Measurements from ENCODE around the gene EAF1. TPM values are rescaled to one million over a fixed set of nuclear protein-coding genes. Genes with fewer than 3 reads are reported as not detected.

Gene EAF1
- total RNA-seq, 1 donor from 2014 or later: 25.6 TPM

- no peaks in the 10 kb centered on the region for H3K4me1 ChIP-seq
- H3K27me3 ChIP-seq (ENCODE audit: low read depth): no peaks in the 10 kb centered on the region
- TF ChIP-seq CTCF (IDR thresholded peaks at IDR 0.05): no peak
- no peak for DNase-seq
- no peak overlapping the region for H3K4me3 ChIP-seq
- no peaks in the 10 kb centered on the region for H3K36me3 ChIP-seq
- intact Hi-C loops (cut with DNase I): no loop called here
- no peak overlapping the region for H3K27ac ChIP-seq
- no peaks in the 10 kb centered on the region for H3K9me3 ChIP-seq
- ATAC-seq: no peak
Measured at GRCh38 chr3:15458212-15458780, 30.9 kb downstream of the EAF1 start.

- no peak for ATAC-seq
- intact Hi-C loops (cut with DNase I): no loop called here
- DNase-seq: no peak
Measured at GRCh38 chr3:15460891-15461531, 33.6 kb downstream of the EAF1 start.

GRCh38 chr3:15462451-15462850 lies 35.1 kb downstream of the EAF1 start:
- Histone ChIP-seq H3K36me3 (no peaks in the 10 kb centered on the region), H3K4me1 (no peaks in the 10 kb centered on the region), H3K9me3 (no peaks in the 10 kb centered on the region), H3K27me3 (ENCODE audit: low read depth) (no peaks in the 10 kb centered on the region), H3K27ac (no peak overlapping the region), H3K4me3 (no peak overlapping the region)
- intact Hi-C loops (cut with DNase I): no loop called here
- DNase-seq (no peak), ATAC-seq (no peak)
- TF ChIP-seq CTCF (IDR thresholded peaks at IDR 0.05): no peak

More at GRCh38 chr3:15460891-15461531, 33.6 kb downstream of the EAF1 start:
- no peak overlapping the region for H3K4me3 ChIP-seq
- H3K36me3 ChIP-seq: no peaks in the 10 kb centered on the region
- no peaks in the 10 kb centered on the region for H3K9me3 ChIP-seq
- no peaks in the 10 kb centered on the region for H3K27me3 ChIP-seq (ENCODE audit: low read depth)
- H3K4me1 ChIP-seq: no peaks in the 10 kb centered on the region
- H3K27ac ChIP-seq: no peak overlapping the region
- TF ChIP-seq CTCF (IDR thresholded peaks at IDR 0.05): no peak

- H3K36me3 ChIP-seq: no peaks in the 10 kb centered on the region
- intact Hi-C loops (cut with DNase I): no loop called here
Measured at GRCh38 chr3:15465876-15466585, 38.6 kb downstream of the EAF1 start.

More at GRCh38 chr3:15465876-15466585, 38.6 kb downstream of the EAF1 start:
- Histone ChIP-seq H3K27ac (no peak overlapping the region), H3K9me3 (no peaks in the 10 kb centered on the region), H3K4me3 (no peak overlapping the region), H3K27me3 (ENCODE audit: low read depth) (no peaks in the 10 kb centered on the region), H3K4me1 (no peaks in the 10 kb centered on the region)
- no peak for ATAC-seq
- no peak for TF ChIP-seq CTCF (IDR thresholded peaks at IDR 0.05)
- no peak for DNase-seq
